C4-2B (cell line): Measurements from ENCODE around the gene UBE2B.

Experiments used
- ZFX ChIP-seq: fragments of 450-650 bp; IDR thresholded peaks from 2 replicates; pipeline ENCODE4 v1.6.1; 2017
- TF ChIP-seq, protein P1 (sequence below): fragments of 450-650 bp; conservative IDR thresholded peaks from 2 replicates; pipeline ENCODE4 v1.5.1; 2017; ENCODE audit warnings: mild to moderate bottlenecking

- TF ChIP-seq, protein P1, sequence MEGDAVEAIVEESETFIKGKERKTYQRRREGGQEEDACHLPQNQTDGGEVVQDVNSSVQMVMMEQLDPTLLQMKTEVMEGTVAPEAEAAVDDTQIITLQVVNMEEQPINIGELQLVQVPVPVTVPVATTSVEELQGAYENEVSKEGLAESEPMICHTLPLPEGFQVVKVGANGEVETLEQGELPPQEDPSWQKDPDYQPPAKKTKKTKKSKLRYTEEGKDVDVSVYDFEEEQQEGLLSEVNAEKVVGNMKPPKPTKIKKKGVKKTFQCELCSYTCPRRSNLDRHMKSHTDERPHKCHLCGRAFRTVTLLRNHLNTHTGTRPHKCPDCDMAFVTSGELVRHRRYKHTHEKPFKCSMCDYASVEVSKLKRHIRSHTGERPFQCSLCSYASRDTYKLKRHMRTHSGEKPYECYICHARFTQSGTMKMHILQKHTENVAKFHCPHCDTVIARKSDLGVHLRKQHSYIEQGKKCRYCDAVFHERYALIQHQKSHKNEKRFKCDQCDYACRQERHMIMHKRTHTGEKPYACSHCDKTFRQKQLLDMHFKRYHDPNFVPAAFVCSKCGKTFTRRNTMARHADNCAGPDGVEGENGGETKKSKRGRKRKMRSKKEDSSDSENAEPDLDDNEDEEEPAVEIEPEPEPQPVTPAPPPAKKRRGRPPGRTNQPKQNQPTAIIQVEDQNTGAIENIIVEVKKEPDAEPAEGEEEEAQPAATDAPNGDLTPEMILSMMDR, result no peak
- TF ChIP-seq ZFX, result 0 out of 2 replicates have a peak, but pooled peaks have one; percentile 25
These were observed 65.4 kb downstream of the UBE2B start for GRCh38 chr5:134436523-134437339.
